Measurements from ENCODE around the gene PET100. TPM values are rescaled to one million over a fixed set of nuclear protein-coding genes. Genes with fewer than 3 reads are reported as not detected.

Gene PET100
- total and polyA plus RNA-seq, 7 donors = 49.6 to 112 (median 93.1) TPM

DNA sequence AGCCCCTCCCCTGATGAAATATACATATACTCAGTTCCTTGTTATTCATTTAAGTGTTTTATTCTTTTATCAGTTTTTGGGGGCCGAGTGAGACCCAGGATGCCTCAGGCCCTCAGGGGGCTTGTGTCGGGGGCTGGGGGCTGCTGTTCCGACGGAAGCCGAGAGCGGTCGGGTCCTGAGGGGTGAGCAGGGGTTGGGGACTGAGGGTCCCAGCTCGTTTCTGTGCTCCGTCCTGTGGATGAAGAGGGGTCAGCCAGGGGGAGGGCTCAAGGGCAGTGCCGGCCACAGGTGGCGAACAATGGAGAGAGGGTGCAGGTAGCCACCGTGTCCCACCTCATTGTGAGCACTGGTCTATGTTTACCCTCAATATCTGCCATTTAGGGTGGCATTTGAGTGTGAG, 2.0 kb downstream of the PET100 start:
- peaks cover 0 to 10% (median 5%) of the 10 kb centered on the region in 3 donors for H3K27me3 ChIP-seq (ENCODE audit: insufficient read depth in 3 of 3, low read length in 2 of 3)
- DNase-seq (no peak), ATAC-seq (no peak)
- H3K4me3 ChIP-seq = no peak overlapping the region
- intact Hi-C loops (cut with DNase I) = no loop called here
- TF ChIP-seq, protein P1, sequence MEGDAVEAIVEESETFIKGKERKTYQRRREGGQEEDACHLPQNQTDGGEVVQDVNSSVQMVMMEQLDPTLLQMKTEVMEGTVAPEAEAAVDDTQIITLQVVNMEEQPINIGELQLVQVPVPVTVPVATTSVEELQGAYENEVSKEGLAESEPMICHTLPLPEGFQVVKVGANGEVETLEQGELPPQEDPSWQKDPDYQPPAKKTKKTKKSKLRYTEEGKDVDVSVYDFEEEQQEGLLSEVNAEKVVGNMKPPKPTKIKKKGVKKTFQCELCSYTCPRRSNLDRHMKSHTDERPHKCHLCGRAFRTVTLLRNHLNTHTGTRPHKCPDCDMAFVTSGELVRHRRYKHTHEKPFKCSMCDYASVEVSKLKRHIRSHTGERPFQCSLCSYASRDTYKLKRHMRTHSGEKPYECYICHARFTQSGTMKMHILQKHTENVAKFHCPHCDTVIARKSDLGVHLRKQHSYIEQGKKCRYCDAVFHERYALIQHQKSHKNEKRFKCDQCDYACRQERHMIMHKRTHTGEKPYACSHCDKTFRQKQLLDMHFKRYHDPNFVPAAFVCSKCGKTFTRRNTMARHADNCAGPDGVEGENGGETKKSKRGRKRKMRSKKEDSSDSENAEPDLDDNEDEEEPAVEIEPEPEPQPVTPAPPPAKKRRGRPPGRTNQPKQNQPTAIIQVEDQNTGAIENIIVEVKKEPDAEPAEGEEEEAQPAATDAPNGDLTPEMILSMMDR (IDR thresholded peaks at IDR 0.05) = no peak
- H3K9me3 ChIP-seq = no peaks in the 10 kb centered on the region
- 85 to 91% (median 89%) methylated on average over 12 of the region's 12 CpGs for WGBS, 3 donors
- peaks cover 19% of the 10 kb centered on the region for H3K4me1 ChIP-seq
- H3K27ac ChIP-seq = no peak overlapping the region
- peaks cover 0 to 13% of the 10 kb centered on the region in 2 donors for H3K36me3 ChIP-seq (ENCODE audit: insufficient read depth in 1 of 2, low read depth in 1 of 2)

DNA sequence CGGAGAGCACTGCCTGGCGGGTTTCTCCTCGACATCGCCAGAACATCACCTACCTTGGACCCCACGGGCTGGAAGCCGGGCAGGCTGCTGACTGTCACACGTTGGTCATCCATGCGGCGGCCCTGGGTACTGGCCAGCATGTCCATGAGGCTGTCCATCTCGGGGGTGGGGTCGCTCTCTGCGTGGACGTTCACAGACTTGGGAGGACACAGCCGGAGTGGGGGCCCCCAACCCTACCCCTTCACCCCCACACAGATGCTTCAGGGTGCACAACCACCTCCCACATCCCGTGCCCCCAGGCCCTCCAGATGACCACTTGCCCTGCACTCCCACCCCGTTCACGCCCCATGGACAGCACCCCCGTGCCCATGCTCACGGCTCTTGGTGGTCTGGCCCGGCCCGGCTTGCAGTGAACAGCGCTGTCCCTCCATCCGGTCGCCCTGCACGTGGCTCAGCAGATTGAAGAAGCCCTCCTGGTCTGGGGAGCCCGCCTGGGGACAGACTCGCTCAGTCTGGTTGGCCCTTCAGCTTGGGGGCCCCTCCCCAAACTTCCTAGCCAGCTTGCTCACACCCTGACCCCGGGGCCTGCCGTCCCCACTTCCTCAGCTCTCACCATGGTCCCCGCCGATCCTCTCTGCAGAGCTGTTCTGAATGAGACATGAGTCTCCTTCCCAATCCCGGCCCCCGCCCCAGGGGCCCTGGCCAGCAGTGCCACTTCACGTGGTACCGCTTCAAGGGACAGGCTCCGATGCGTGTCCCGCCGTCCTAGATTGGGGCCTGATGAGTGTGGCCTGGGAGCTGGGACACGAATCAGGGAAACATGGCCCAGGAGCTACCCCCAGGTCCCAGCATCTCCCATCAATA, 3.0 kb downstream of the PET100 start:
- TF ChIP-seq, protein P1 (IDR thresholded peaks at IDR 0.05) = no peak
- H3K4me1 ChIP-seq = peaks cover 19% of the 10 kb centered on the region
- no peak overlapping the region for H3K4me3 ChIP-seq
- no peak overlapping the region for H3K27ac ChIP-seq
- WGBS, 3 donors = 84 to 92% (median 85%) methylated on average over 35 to 40 of the region's 40 CpGs
- ATAC-seq (no peak), DNase-seq (no peak)
- peaks cover 0 to 15% (median 10%) of the 10 kb centered on the region in 3 donors for H3K27me3 ChIP-seq (ENCODE audit: insufficient read depth in 3 of 3, low read length in 2 of 3)
- H3K36me3 ChIP-seq (ENCODE audit: insufficient read depth in 1 of 2, low read depth in 1 of 2) = peaks cover 0 to 5% of the 10 kb centered on the region in 2 donors
- H3K9me3 ChIP-seq = no peaks in the 10 kb centered on the region
- intact Hi-C loops (cut with DNase I) = no loop called here

DNA sequence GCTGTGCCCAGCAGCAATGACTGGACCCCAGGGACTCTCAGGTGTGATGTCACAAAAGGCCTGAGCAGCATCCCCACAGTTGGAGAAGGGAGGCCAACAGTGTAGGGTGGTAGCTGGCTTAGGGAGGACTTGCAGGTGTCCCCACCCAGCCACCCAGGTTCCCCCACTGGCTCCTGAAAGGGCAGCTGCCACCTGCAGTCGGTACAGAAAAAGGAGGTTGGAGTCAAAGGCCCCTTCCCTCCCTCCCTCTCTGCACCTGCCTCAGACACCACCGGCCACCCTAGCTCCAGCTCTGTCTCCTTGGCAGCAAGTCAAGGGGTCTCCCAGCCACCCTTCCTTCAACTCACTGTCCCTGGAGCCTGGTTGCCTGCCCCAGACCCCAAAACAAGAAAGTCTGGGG, 4.1 kb downstream of the PET100 start, which contains the start of gene PCP2:
Gene PCP2, minus strand, starts transcription at position 22 of the 400 bp plus-strand sequence. CDS start 262 bp downstream, outside the sequence.
- H3K4me3 ChIP-seq = no peak within 1 kb of the TSS
- H3K9me3 ChIP-seq = no peaks in the 10 kb centered on the region
- peaks cover 0 to 25% (median 13%) of the 10 kb centered on the region in 3 donors for H3K27me3 ChIP-seq (ENCODE audit: insufficient read depth in 3 of 3, low read length in 2 of 3)
- H3K36me3 ChIP-seq (ENCODE audit: insufficient read depth in 1 of 2, low read depth in 1 of 2) = no peaks in the 10 kb centered on the region
- ATAC-seq = no peak
- WGBS, 3 donors = 11 to 52% (median 32%) methylated on average over 1 to 2 of the region's 2 CpGs
- H3K4me1 ChIP-seq = peaks cover 10% of the 10 kb centered on the region
- TF ChIP-seq, protein P1 (IDR thresholded peaks at IDR 0.05) = no peak
- no peak for DNase-seq
- intact Hi-C loops (cut with DNase I) = no loop called here
- H3K27ac ChIP-seq = no peak within 1 kb of the TSS

DNA sequence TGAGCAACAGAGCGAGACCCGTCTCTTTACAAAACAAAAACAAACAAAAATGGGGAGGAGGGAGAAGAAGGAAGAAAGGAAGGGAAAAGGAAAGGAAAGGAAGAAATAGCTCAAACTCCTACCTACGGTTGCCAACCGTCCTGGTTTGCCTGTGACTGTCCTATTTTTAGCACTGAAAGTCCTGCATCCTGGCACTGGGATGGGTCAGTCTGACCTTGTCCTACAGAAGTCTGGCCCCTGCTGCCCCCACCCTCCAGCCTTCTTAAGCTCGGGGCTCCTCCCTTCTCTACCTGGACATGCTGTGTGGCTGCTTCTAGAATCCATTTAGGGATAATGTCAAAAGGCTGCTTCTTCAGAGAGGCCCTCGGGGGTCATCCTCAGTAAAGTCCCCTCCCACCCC, 6.1 kb downstream of the PET100 start:
- TF ChIP-seq, protein P1 (IDR thresholded peaks at IDR 0.05) = no peak
- WGBS, 3 donors = 41 to 53% (median 49%) methylated on average over 6 of the region's 6 CpGs
- H3K4me1 ChIP-seq = peaks cover 4% of the 10 kb centered on the region
- H3K9me3 ChIP-seq = no peaks in the 10 kb centered on the region
- no peak overlapping the region for H3K4me3 ChIP-seq
- H3K27me3 ChIP-seq (ENCODE audit: insufficient read depth in 3 of 3, low read length in 2 of 3) = peaks cover 0 to 32% (median 13%) of the 10 kb centered on the region in 3 donors
- no peak overlapping the region for H3K27ac ChIP-seq
- no peak for DNase-seq
- no peaks in the 10 kb centered on the region for H3K36me3 ChIP-seq (ENCODE audit: insufficient read depth in 1 of 2, low read depth in 1 of 2)
- intact Hi-C loops (cut with DNase I) = no loop called here
- no peak for ATAC-seq
